NCI-H2171 treated with DMSO at 0.1 percent for 48 hours (cell line): ENCODE measurements around the gene KCNIP1.

Experiments
- DNase-seq: peaks from one replicate; lab custom pipeline; 2025; lab: John Stamatoyannopoulos, UW

KCNIP1 gene

DNA sequence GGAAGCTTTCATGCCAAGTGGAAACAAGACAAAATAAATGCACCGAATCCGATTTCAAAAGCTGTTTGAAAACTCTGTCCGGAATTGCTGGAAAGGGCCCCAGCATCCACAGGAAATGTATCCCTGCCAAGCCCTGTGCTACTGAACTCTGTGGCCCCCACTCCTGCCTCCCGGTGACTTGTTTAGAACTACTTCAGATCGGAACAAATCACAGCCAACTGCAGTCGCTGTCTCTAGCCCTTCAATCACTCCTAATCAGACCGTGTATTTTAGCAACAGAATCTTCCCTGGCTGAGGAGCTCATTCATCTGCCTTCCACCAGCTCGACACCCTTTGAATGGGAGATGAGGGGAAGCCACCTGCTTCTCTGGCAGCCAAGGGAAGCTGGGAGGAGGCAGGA is 94.1 kb downstream of the KCNIP1 start:
- DNase-seq, result no peak

GRCh38 chr5:170599756-170600155 is 95.9 kb downstream of the KCNIP1 start:
- no peak for DNase-seq

- DNase-seq, result no peak
These were observed 97.8 kb downstream of the KCNIP1 start for GRCh38 chr5:170601619-170602018.

- no peak for DNase-seq
These were observed 99.3 kb downstream of the KCNIP1 start for GRCh38 chr5:170603109-170603508.

DNA sequence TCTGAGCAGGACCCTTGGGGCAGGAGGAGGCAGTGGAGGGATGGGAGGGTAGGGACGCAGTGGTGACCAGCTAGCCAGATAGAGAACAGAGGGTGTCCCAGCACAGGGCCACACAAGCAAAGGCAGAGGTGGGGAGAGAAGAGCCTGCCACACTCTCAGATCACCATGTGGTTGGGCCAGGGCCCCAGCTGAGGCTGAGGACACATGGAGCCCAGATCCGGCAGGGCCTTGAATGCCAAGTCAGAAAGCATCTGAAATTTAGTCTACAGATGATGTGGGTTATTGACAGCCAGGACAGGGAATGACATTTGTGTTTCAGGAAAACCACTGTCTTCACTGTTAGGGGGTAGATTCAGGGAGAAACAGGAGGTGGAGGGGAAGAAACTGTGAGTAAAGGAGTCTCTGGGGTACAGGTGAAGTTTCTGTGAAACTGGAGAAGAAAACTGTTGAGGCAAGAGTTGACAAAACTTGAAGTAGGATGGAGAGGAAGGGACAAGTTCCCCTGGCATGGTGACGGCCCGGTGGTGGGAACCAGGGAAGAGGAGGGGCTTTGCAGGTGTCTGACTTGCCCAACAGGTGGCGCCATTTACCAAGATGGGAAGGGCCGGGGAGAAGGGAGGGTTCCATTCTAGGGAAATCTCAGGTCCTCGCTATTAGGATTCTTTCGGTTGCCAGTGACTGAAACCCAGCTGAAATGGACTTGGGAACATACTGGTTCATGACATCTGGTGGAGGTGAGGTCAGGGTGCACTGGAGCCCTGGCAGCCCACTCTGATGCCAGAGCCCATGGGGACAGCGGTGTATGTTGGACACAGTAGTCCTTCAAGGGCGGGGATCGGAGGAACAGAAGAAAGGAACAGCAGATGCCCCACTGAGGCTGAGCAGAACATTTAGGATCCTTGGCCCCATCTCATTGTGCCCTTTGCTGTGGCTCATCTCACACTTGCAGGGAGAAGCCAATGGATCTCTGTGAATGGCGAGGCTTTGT is 100.1 kb downstream of the KCNIP1 start:
- peak; percentile 35 for DNase-seq

DNA sequence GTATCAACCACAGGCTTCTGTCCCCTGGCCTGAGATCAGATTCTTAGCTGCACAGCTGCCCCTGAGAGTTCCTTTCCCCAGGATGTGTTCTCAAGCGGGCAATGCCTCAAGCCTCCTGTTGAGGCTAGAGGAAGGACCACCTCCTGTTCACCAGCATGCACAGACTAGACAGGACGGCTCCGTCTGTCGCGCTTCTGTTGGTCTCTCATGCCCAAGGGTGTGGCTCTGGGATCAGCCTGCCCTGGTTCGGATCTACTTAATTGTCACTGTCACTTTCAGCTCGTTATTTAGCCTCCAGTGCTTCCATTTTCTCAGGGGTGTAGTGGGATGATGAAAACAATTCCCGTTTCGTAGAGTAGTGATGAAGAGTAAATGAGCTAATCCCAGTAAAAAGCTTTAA is 103.1 kb downstream of the KCNIP1 start:
- peak; percentile 67 for DNase-seq

GRCh38 chr5:170611449-170612090 is 107.8 kb downstream of the KCNIP1 start:
- DNase-seq, result no peak

GRCh38 chr5:170612256-170612678 is 108.4 kb downstream of the KCNIP1 start:
- DNase-seq, result peak; percentile 22

DNA sequence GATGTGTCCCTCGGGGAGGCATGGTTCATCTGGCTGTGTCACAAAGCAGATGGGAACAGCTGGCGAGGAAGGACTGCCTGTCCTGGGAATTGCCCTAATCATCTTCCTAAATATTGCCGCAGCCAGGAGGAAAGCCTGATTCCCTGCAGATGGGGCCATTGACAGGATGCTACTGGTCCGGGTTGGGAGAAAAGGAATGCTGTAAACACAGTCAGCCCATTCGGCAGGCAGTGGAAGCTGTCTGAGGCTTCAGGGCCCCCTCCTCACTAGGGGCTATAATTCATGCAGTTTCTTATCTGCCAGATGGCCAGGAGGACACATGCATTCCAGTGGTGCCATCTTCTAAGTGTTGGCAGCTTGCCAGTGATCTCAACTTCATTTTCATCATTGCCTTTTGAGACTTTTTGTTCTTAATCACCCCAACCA is 110.3 kb downstream of the KCNIP1 start:
- DNase-seq, result peak; percentile 85

DNA sequence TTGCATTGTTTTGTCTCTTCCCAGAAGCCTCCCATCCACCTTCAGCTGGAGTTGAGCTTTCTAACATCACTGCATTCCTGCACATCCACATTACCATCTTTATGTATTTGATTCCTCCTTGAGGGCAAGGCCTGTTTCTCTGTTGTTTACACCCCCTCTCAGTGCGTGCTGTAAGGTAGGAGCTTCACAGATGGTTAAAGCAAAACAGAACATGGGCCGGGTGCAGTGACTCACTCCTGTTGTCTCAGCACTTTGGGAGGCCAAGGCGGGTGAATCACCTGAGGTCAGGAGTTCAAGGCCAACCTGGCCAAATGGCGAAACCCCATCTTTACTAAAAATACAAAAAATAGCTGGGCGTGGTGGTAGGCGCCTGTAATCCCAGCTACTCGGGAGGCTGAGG is 110.9 kb downstream of the KCNIP1 start:
- peak; percentile 20 for DNase-seq

GRCh38 chr5:170617533-170618490 is 114.0 kb downstream of the KCNIP1 start:
- DNase-seq, result no peak

- no peak for DNase-seq
These were observed 116.0 kb downstream of the KCNIP1 start for GRCh38 chr5:170619869-170620268.

DNA sequence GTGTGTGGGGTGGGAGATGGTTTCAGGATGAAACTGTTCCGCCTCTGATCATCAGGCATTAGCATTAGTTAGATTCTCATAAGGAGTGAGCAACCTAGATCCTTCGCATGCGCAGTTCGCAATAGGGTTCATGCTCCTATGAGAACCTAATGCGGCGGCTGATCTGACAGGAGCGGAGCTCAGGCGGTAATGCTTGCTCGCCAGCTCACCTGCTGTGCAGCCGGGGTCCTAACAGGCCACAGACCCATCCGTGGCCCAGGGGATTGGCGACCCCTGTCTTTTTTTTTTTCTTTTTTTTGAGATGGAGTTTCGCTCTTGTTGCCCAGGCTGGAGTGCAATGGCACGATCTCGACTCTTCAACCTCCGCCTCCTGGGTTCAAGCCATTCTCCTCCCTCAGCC is 119.1 kb downstream of the KCNIP1 start:
- no peak for DNase-seq

- no peak for DNase-seq
These were observed 119.9 kb downstream of the KCNIP1 start for GRCh38 chr5:170623576-170624181.

DNA sequence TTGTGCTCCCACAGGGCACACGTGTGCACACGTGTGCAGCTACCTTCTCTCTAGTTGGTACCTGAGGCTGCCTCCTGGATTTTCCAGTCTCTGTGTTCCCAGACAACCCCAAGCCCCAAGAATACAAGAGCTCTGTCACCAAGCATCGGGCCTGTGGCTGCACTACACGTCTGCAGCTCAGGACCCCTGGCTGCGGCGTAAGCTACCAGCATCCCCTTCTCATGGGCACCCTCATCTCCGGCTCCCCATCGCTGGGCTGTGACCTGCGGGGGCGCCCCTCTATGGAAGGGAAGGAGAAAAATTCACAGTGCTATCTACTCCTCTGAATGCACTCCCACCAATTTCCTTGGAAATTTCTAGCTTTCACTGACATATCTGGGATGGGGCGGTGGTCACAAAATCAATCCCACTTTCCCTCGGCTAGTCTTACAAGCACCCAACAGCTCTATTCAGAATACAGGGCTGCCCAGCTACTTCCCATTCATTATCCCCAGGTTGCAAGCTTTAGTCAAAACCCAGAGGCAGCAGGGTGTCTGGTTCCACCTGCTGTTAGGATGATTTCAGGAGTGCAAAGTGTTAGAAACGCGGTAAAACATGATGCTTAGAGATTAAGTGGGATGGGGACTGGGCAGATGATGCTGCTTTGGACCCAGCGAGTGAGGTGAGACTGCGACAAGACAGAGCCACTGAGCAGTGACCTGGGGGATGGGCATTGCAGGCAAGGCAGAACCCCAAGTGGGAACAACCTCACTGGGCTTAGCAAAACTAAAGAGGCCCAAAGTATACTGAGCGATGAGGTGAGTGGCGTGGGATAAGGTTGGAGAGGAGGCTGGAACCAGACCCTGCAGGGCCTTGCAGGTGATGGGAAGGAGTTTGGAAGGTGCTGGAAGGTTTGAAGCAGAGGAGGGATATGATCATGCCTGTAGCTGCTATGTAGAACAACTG is 121.7 kb downstream of the KCNIP1 start:
- DNase-seq, result peak; percentile 14

- DNase-seq, result peak; percentile 33
These were observed 122.8 kb downstream of the KCNIP1 start for GRCh38 chr5:170626507-170627150.

GRCh38 chr5:170627271-170627670 is 123.5 kb downstream of the KCNIP1 start:
- no peak for DNase-seq

DNA sequence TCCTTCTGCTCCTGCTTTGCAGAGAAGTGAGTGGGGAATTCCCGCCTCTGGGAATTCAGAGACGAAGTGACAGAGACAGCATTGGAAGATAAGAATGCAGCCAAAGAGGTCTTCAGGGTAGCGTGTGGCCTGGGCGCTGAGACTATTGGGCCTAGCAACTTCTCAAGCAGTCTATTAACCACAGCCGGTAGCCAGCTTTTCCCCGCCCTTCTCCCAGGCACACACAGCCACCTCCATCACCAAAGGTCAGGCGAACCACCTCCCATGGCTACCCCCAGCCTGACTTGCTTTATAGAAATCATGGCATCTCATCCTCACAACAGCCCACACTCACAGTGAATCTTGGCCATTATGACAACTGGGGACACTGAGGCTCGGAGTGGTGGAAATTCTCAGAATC is 124.2 kb downstream of the KCNIP1 start:
- no peak for DNase-seq

GRCh38 chr5:170628691-170629565 is 125.1 kb downstream of the KCNIP1 start:
- DNase-seq, result no peak
